Erythroblast (primary cell): Measurements from ENCODE around the gene FAM181A.

Experiments
- DNase-seq, 2 experiments: peaks; one replicate each; lab custom pipeline; 2025; lab: John Stamatoyannopoulos, UW
- GATA1 ChIP-seq: IDR thresholded peaks from 2 replicates; pipeline ENCODE4 v1.6.1; 2011; ENCODE audit warnings: low read depth, mild to moderate bottlenecking, control low read depth, low read length, moderate library complexity
- POLR2A ChIP-seq: IDR thresholded peaks from 2 replicates; pipeline ENCODE4 v1.6.1; 2011; ENCODE audit warnings: mild to moderate bottlenecking, low read length

FAM181A gene

GRCh38 chr14:93964820-93965286 lies 37.7 kb downstream of the FAM181A start:
- TF ChIP-seq POLR2A, result no peak
- no peak for TF ChIP-seq GATA1
- no peak for DNase-seq

GRCh38 chr14:93965287-93965821 lies 38.2 kb downstream of the FAM181A start:
- TF ChIP-seq GATA1 (no peak), POLR2A (no peak)
- DNase-seq, result no peak

- no peak for TF ChIP-seq GATA1
- TF ChIP-seq POLR2A, result no peak
- no peak for DNase-seq
Observed at GRCh38 chr14:93965946-93966474, 38.9 kb downstream of the FAM181A start.

GRCh38 chr14:93967637-93968250 lies 40.6 kb downstream of the FAM181A start:
- DNase-seq, result no peak
- TF ChIP-seq GATA1 (no peak), POLR2A (no peak)

GRCh38 chr14:93969082-93969828 lies 42.1 kb downstream of the FAM181A start:
- DNase-seq, result no peak
- TF ChIP-seq GATA1, result no peak
- no peak for TF ChIP-seq POLR2A

- DNase-seq, result peak in 1 of 2 experiments; percentile 17
- TF ChIP-seq POLR2A (no peak), GATA1 (no peak)
Observed at GRCh38 chr14:93970585-93970964, 43.4 kb downstream of the FAM181A start.

- TF ChIP-seq POLR2A (no peak), GATA1 (no peak)
- no peak for DNase-seq
Observed at GRCh38 chr14:93970965-93971634, 44.0 kb downstream of the FAM181A start.

- TF ChIP-seq GATA1 (no peak), POLR2A (no peak)
- no peak for DNase-seq
Observed at GRCh38 chr14:93971635-93972027, 44.5 kb downstream of the FAM181A start.

- no peak for DNase-seq
- TF ChIP-seq POLR2A (no peak), GATA1 (no peak)
Observed at GRCh38 chr14:93972618-93973205, 45.6 kb downstream of the FAM181A start.

GRCh38 chr14:93973607-93974006 lies 46.5 kb downstream of the FAM181A start:
- no peak for TF ChIP-seq GATA1
- no peak for TF ChIP-seq POLR2A
- no peak for DNase-seq

GRCh38 chr14:93974299-93974698 lies 47.2 kb downstream of the FAM181A start:
- TF ChIP-seq POLR2A (no peak), GATA1 (no peak)
- no peak for DNase-seq

- TF ChIP-seq GATA1 (no peak), POLR2A (no peak)
- DNase-seq, result no peak
Observed at GRCh38 chr14:93974833-93975232, 47.7 kb downstream of the FAM181A start.

GRCh38 chr14:93975791-93976476 lies 48.8 kb downstream of the FAM181A start:
- TF ChIP-seq POLR2A, result no peak
- no peak for TF ChIP-seq GATA1
- DNase-seq, result no peak
